Body of pancreas (tissue), 4 donors: Measurements from ENCODE around the gene NCF4. TPM values are rescaled to one million over a fixed set of nuclear protein-coding genes. Genes with fewer than 3 reads are reported as not detected.

Experiments used
- ATAC-seq: fragments of 150-250 bp; one replicate; pipeline ENCODE4 v1.9.1; 2016
- DNase-seq, 4 donors: peaks; one replicate each; pipeline ENCODE4 v3.0.0-alpha.2; 2019
- H3K27ac ChIP-seq, 4 donors: fragments of 200-600 bp; sonication (generic); 1 replicate in 3 of 4; 2 replicates in 1 of 4; pipeline versions ENCODE4 v1.5.1 to v1.6.1; 2016 to 2019; ENCODE audit warnings: mild to moderate bottlenecking in 1 of 4, mixed read lengths in 1 of 4, moderate library complexity in 1 of 4
- H3K27me3 ChIP-seq, 2 donors: fragments of 200-600 bp; sonication (generic); one replicate each; pipeline ENCODE4 v1.6.0; 2016; ENCODE audit warnings: mild to moderate bottlenecking in 1 of 2
- H3K36me3 ChIP-seq, 2 donors: fragments of 200-600 bp; sonication (generic); replicated peaks in 1 of 2; 2 replicates each; pipeline ENCODE4 v1.5.1; 2016; ENCODE audit warnings: low read depth in 2 of 2; ENCODE audit not compliant: insufficient read depth in 1 of 2
- H3K4me1 ChIP-seq: fragments of 200-600 bp; sonication (generic); one replicate; pipeline ENCODE4 v1.6.0; 2016
- H3K4me3 ChIP-seq, 2 donors: fragments of 200-600 bp; sonication (generic); 1 replicate in 1 of 2; 2 replicates in 1 of 2; pipeline ENCODE4 v1.5.1; 2016 to 2019
- H3K9me3 ChIP-seq, 3 donors: fragments of 200-600 bp; sonication (generic); 1 replicate in 2 of 3; 2 replicates in 1 of 3; pipeline ENCODE4 v1.5.1; 2016
- CTCF ChIP-seq, 7 experiments: fragments of 450-650 bp in 4 of 7; fragments of 200-600 bp in 3 of 7; sonication (generic) in 3 of 7; IDR thresholded peaks; one replicate each; pipeline ENCODE4 v1.5.1; 2016 to 2019; ENCODE audit warnings: antibody characterized with exemption in 7 of 7
- POLR2A ChIP-seq, 3 donors: fragments of 450-650 bp; IDR thresholded peaks; one replicate each; pipeline ENCODE4 v1.6.1; 2016; ENCODE audit warnings: antibody characterized with exemption in 3 of 3, mild to moderate bottlenecking in 2 of 3
- WGBS, 2 donors: methylation state at CpG; one replicate each; pipeline ENCODE4 v1.1.5; 2017; 5-methylcytosine and 5-hydroxymethylcytosine counted together
- intact Hi-C: fragments of 100-400 bp; cut with DNase I; formaldehyde crosslinking; loops from one replicate; pipeline ENCODE4 v1.15.1; 2023
- total RNA-seq, 2 donors: library from RNA; depleted of rRNA; stranded (reverse); fragments of >200 nt; gene quantifications; one replicate each; pipeline ENCODE4 v1.1.0, GENCODE V29; 2016

NCF4 gene
- total RNA-seq, 2 donors from 2014 or later, result 5.9 to 6.0 TPM

- Histone ChIP-seq H3K27me3 (no peaks in the 10 kb centered on the region), H3K9me3 (no peaks in the 10 kb centered on the region), H3K36me3 (no peaks in the 10 kb centered on the region), H3K4me3 (no peak overlapping the region), H3K4me1 (peaks cover 7% of the 10 kb centered on the region), H3K27ac (no peak overlapping the region)
- TF ChIP-seq CTCF (IDR thresholded peaks at IDR 0.05), result no peak
- no peak for TF ChIP-seq POLR2A (IDR thresholded peaks at IDR 0.05)
- DNase-seq (no peak), ATAC-seq (no peak)
- WGBS, 2 donors, result 46 to 57% methylated on average over 4 of the region's 4 CpGs
- intact Hi-C loops, result no loop called here
These were observed 40.1 kb downstream of the NCF4 start for GRCh38 chr22:36900880-36901279.

- intact Hi-C loops, result no loop called here
- Histone ChIP-seq H3K9me3 (no peaks in the 10 kb centered on the region), H3K27ac (no peak overlapping the region), H3K36me3 (no peaks in the 10 kb centered on the region), H3K27me3 (no peaks in the 10 kb centered on the region), H3K4me3 (no peak overlapping the region), H3K4me1 (peaks cover 7% of the 10 kb centered on the region)
- DNase-seq, result no peak
- no peak for ATAC-seq
- 78 to 83% methylated on average over 13 of the region's 13 CpGs for WGBS, 2 donors
- TF ChIP-seq CTCF (IDR thresholded peaks at IDR 0.05), result no peak
- TF ChIP-seq POLR2A (IDR thresholded peaks at IDR 0.05), result no peak
These were observed 40.8 kb downstream of the NCF4 start for GRCh38 chr22:36901411-36902142.

GRCh38 chr22:36902143-36902926 is 41.5 kb downstream of the NCF4 start:
- intact Hi-C loops, result no loop called here
- H3K9me3 ChIP-seq, result no peaks in the 10 kb centered on the region
- H3K27me3 ChIP-seq, result no peaks in the 10 kb centered on the region
- no peaks in the 10 kb centered on the region for H3K36me3 ChIP-seq
- DNase-seq, result no peak
- H3K4me3 ChIP-seq, result no peak overlapping the region
- no peak overlapping the region for H3K27ac ChIP-seq
- no peak for ATAC-seq
- H3K4me1 ChIP-seq, result peaks cover 7% of the 10 kb centered on the region
- 72 to 76% methylated on average over 8 of the region's 8 CpGs for WGBS, 2 donors
- no peak for TF ChIP-seq CTCF (IDR thresholded peaks at IDR 0.05)
- no peak for TF ChIP-seq POLR2A (IDR thresholded peaks at IDR 0.05)

GRCh38 chr22:36904260-36904880 is 43.6 kb downstream of the NCF4 start:
- TF ChIP-seq POLR2A (IDR thresholded peaks at IDR 0.05), result no peak
- no peak for TF ChIP-seq CTCF (IDR thresholded peaks at IDR 0.05)
- no peaks in the 10 kb centered on the region for H3K9me3 ChIP-seq
- no peak overlapping the region for H3K4me3 ChIP-seq

More at GRCh38 chr22:36904260-36904880, 43.6 kb downstream of the NCF4 start:
- Histone ChIP-seq H3K36me3 (no peaks in the 10 kb centered on the region), H3K4me1 (peaks cover 6% of the 10 kb centered on the region), H3K27me3 (no peaks in the 10 kb centered on the region), H3K27ac (no peak overlapping the region)
- intact Hi-C loops, result no loop called here
- DNase-seq (no peak), ATAC-seq (no peak)
- 68 to 71% methylated on average over 6 of the region's 6 CpGs for WGBS, 2 donors
